Fibroblast of the conjunctiva (primary cell): ENCODE results near the gene ATG2B.

Source experiments
- DNase-seq: peaks from one replicate; pipeline ENCODE4 v3.0.0-alpha.2; 2010; ENCODE audit warnings: low read depth

The ATG2B gene

GRCh38 chr14:96362965-96363750 lies at the start of gene ATG2B, which contains the start of gene GSKIP:
TSS of gene ATG2B (minus strand) at chr14:96363341. CDS start at chr14:96362976, 365 bp downstream.
TSS of gene GSKIP (plus strand) at chr14:96363526. CDS start at chr14:96382248, 18,722 bp downstream.
- DNase-seq, result peak; percentile 72

GRCh38 chr14:96410119-96410518 lies 47.0 kb upstream of the ATG2B start:
- DNase-seq, result no peak

GRCh38 chr14:96409701-96410100 lies 46.6 kb upstream of the ATG2B start:
- DNase-seq, result no peak

GRCh38 chr14:96408608-96409007 lies 45.5 kb upstream of the ATG2B start:
- DNase-seq, result no peak

GRCh38 chr14:96407935-96408570 lies 44.9 kb upstream of the ATG2B start:
- DNase-seq, result no peak

- DNase-seq, result no peak
Observed at GRCh38 chr14:96405677-96406076, 42.5 kb upstream of the ATG2B start.

- DNase-seq, result no peak
Observed at GRCh38 chr14:96403409-96403808, 40.3 kb upstream of the ATG2B start.

- DNase-seq, result no peak
Observed at GRCh38 chr14:96400495-96400894, 37.4 kb upstream of the ATG2B start.

- no peak for DNase-seq
Observed at GRCh38 chr14:96399405-96399804, 36.3 kb upstream of the ATG2B start.

- DNase-seq, result no peak
Observed at GRCh38 chr14:96398921-96399320, 35.8 kb upstream of the ATG2B start.

- no peak for DNase-seq
Observed at GRCh38 chr14:96398432-96398831, 35.3 kb upstream of the ATG2B start.

- DNase-seq, result no peak
Observed at GRCh38 chr14:96394047-96394815, 31.1 kb upstream of the ATG2B start.

GRCh38 chr14:96393071-96393691 lies 30.0 kb upstream of the ATG2B start:
- no peak for DNase-seq

GRCh38 chr14:96391293-96392118 lies 28.4 kb upstream of the ATG2B start:
- peak; percentile 94 for DNase-seq

GRCh38 chr14:96390965-96391292 lies 27.8 kb upstream of the ATG2B start:
- DNase-seq, result no peak

- DNase-seq, result no peak
Observed at GRCh38 chr14:96385385-96385784, 22.2 kb upstream of the ATG2B start.

- DNase-seq, result no peak
Observed at GRCh38 chr14:96384740-96385139, 21.6 kb upstream of the ATG2B start.

GRCh38 chr14:96384053-96384452 lies 20.9 kb upstream of the ATG2B start:
- DNase-seq, result no peak

GRCh38 chr14:96383445-96383844 lies 20.3 kb upstream of the ATG2B start:
- DNase-seq, result no peak

GRCh38 chr14:96380735-96381134 lies 17.6 kb upstream of the ATG2B start:
- no peak for DNase-seq

- no peak for DNase-seq
Observed at GRCh38 chr14:96376093-96376492, 13.0 kb upstream of the ATG2B start.

- no peak for DNase-seq
Observed at GRCh38 chr14:96373538-96373937, 10.4 kb upstream of the ATG2B start.
